ENCODE results near the gene ASB14.
"Not testable (repeated sequence)": the region's sequence is repeated elsewhere in the genome, so short reads cannot be mapped to it uniquely, and the experiment has no call there.

The ASB14 gene

GRCh38 chr3:57292159-57292896, at the start of gene ASB14:
Gene ASB14, minus strand, starts transcription at chr3:57292685. Its CDS starts 652 bp downstream, at chr3:57292033.
- ATAC-seq: peak; percentile 41

DNA sequence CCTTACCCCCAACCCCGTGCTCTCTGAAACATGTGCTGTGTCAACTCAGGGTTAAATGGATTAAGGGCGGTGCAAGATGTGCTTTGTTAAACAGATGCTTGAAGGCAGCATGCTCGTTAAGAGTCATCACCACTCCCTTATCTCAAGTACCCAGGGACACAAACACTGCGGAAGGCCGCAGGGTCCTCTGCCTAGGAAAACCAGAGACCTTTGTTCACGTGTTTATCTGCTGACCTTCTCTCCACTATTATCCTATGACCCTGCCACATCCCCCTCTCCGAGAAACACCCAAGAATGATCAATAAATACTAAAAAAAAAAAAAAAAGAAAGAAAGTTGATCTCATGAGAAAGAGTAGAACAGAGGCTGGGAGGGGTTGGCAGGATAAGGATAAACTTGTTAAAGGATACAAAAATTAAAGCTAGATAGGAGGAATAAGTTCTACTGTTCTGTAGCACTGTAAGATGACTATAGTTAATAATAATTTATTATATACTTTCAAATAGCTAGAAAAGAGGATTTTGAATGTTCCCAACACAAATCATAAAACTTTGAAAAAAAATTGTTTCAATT, 46.7 kb upstream of the ASB14 start:
- ATAC-seq: not testable (repeated sequence)

More at GRCh38 chr3:57292159-57292896, at the start of gene ASB14:
- no peak for TF ChIP-seq ZNF8 (CRISPR knock-in tag; IDR thresholded peaks at IDR 0.05)
- TF ChIP-seq GLIS3 (CRISPR knock-in tag; IDR thresholded peaks at IDR 0.05): no peak
- no peak for TF ChIP-seq TOX (CRISPR knock-in tag; IDR thresholded peaks at IDR 0.05; ENCODE audit: borderline replicate concordance)
- no peak for TF ChIP-seq BACH2 (CRISPR knock-in tag; IDR thresholded peaks at IDR 0.05; ENCODE audit: borderline replicate concordance)

- ATAC-seq: not testable (repeated sequence)
Measured at GRCh38 chr3:57338272-57339070, 46.0 kb upstream of the ASB14 start.

DNA sequence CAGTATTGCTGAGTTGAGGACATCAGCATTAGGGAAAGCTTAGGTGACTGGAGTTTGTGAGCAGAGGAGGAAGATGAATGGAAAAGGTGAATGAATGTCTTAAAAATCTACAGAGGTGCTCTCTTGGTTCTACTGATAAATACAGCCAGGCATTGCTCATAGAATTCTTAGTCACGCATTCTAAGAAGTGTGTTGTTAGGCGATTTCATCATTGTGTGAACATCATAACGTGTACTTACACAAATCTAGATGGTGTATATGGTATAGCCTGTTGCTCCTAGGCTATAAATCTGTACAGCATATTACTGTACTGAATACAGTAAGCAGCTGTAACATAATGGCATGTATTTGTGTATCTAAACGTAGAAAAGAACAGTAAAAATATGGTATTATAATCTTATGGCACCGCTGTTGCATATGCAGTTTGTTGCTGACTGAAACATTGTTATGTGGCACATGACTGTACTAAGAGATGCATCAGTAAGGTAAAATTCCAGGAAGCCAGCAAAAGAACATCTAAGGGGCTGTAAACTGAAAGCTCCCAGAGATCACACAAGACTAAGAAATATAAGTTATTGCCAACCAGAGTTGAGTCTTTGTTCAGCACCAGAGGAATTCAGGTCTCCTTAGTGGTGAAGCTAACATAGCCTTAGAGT, 42.9 kb upstream of the ASB14 start:
- TF ChIP-seq ZFP3 (CRISPR knock-in tag; IDR thresholded peaks at IDR 0.05) (no peak), ESRRG (CRISPR knock-in tag; IDR thresholded peaks at IDR 0.05) (no peak), GLIS3 (CRISPR knock-in tag; IDR thresholded peaks at IDR 0.05) (no peak), PPARA (CRISPR knock-in tag; IDR thresholded peaks at IDR 0.05; ENCODE audit: borderline replicate concordance) (no peak), CSRNP3 (CRISPR knock-in tag; IDR thresholded peaks at IDR 0.05) (no peak), OSR1 (CRISPR knock-in tag; IDR thresholded peaks at IDR 0.05) (no peak), RARB (CRISPR knock-in tag; IDR thresholded peaks at IDR 0.05) (no peak), TSHZ2 (CRISPR knock-in tag; IDR thresholded peaks at IDR 0.05) (no peak), TCF4 (CRISPR knock-in tag; IDR thresholded peaks at IDR 0.05; ENCODE audit: borderline replicate concordance) (no peak), TOX (CRISPR knock-in tag; IDR thresholded peaks at IDR 0.05; ENCODE audit: borderline replicate concordance) (no peak)
- TF ChIP-seq, protein P1, sequence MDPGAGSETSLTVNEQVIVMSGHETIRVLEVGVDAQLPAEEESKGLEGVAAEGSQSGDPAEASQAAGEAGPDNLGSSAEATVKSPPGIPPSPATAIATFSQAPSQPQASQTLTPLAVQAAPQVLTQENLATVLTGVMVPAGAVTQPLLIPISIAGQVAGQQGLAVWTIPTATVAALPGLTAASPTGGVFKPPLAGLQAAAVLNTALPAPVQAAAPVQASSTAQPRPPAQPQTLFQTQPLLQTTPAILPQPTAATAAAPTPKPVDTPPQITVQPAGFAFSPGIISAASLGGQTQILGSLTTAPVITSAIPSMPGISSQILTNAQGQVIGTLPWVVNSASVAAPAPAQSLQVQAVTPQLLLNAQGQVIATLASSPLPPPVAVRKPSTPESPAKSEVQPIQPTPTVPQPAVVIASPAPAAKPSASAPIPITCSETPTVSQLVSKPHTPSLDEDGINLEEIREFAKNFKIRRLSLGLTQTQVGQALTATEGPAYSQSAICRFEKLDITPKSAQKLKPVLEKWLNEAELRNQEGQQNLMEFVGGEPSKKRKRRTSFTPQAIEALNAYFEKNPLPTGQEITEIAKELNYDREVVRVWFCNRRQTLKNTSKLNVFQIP (CRISPR knock-in tag; IDR thresholded peaks at IDR 0.05; ENCODE audit: borderline replicate concordance, low read depth): no peak
- TF ChIP-seq, protein P2, sequence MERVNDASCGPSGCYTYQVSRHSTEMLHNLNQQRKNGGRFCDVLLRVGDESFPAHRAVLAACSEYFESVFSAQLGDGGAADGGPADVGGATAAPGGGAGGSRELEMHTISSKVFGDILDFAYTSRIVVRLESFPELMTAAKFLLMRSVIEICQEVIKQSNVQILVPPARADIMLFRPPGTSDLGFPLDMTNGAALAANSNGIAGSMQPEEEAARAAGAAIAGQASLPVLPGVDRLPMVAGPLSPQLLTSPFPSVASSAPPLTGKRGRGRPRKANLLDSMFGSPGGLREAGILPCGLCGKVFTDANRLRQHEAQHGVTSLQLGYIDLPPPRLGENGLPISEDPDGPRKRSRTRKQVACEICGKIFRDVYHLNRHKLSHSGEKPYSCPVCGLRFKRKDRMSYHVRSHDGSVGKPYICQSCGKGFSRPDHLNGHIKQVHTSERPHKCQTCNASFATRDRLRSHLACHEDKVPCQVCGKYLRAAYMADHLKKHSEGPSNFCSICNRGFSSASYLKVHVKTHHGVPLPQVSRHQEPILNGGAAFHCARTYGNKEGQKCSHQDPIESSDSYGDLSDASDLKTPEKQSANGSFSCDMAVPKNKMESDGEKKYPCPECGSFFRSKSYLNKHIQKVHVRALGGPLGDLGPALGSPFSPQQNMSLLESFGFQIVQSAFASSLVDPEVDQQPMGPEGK (CRISPR knock-in tag; IDR thresholded peaks at IDR 0.05; ENCODE audit: borderline replicate concordance): no peak
- TF ChIP-seq, protein P3, sequence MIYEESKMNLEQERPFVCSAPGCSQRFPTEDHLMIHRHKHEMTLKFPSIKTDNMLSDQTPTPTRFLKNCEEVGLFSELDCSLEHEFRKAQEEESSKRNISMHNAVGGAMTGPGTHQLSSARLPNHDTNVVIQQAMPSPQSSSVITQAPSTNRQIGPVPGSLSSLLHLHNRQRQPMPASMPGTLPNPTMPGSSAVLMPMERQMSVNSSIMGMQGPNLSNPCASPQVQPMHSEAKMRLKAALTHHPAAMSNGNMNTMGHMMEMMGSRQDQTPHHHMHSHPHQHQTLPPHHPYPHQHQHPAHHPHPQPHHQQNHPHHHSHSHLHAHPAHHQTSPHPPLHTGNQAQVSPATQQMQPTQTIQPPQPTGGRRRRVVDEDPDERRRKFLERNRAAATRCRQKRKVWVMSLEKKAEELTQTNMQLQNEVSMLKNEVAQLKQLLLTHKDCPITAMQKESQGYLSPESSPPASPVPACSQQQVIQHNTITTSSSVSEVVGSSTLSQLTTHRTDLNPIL (CRISPR knock-in tag; IDR thresholded peaks at IDR 0.05; ENCODE audit: low read depth): no peak
- no peak for ATAC-seq

All from SK-N-SH treated with all-trans-retinoic acid at 6 μM for 48 hours (cell line).